Astrocyte (in vitro differentiated cells and primary cell): ENCODE results near the gene BRD7. TPM values are rescaled to one million over a fixed set of nuclear protein-coding genes. Genes with fewer than 3 reads are reported as not detected.

ENCODE experiments used
- DNase-seq: peaks from one replicate; pipeline ENCODE4 v3.0.0-alpha.2; 2010; ENCODE audit warnings: low read depth
- FAIRE-seq: peaks from 2 replicates; lab custom pipeline; 2011; peaks lifted over from hg19 to GRCh38; lab: Jason Lieb, UNC
- H2AFZ ChIP-seq: 2 replicates; pipeline ENCODE4 v1.6.0; 2012; ENCODE audit warnings: low read depth, low read length, inconsistent platforms
- H3K27ac ChIP-seq: 2 replicates; pipeline ENCODE4 v1.5.1; 2011; ENCODE audit warnings: low read depth, low read length, inconsistent platforms
- H3K27me3 ChIP-seq: 2 replicates; pipeline ENCODE4 v1.6.0; 2011; ENCODE audit warnings: low read length, inconsistent platforms; ENCODE audit not compliant: insufficient read depth
- H3K36me3 ChIP-seq: 2 replicates; pipeline ENCODE4 v1.5.1; 2011; ENCODE audit warnings: low read length, inconsistent platforms; ENCODE audit not compliant: insufficient read depth
- H3K4me1 ChIP-seq: 2 replicates; pipeline ENCODE4 v1.5.1; 2011; ENCODE audit warnings: low read length, inconsistent platforms; ENCODE audit not compliant: insufficient read depth
- H3K4me2 ChIP-seq: 2 replicates; pipeline ENCODE4 v1.6.0; 2012; ENCODE audit warnings: low read length, inconsistent platforms
- H3K4me3 ChIP-seq: 2 replicates; pipeline ENCODE4 v1.5.1; 2011; ENCODE audit warnings: low read depth, mild to moderate bottlenecking, low read length, inconsistent platforms; ENCODE audit not compliant: insufficient read depth
- H3K79me2 ChIP-seq: 2 replicates; pipeline ENCODE4 v1.6.0; 2012; ENCODE audit warnings: mild to moderate bottlenecking, low read length, inconsistent platforms; ENCODE audit not compliant: insufficient read depth
- H3K9ac ChIP-seq: 2 replicates; pipeline ENCODE4 v1.6.0; 2012; ENCODE audit warnings: mild to moderate bottlenecking, low read length, inconsistent platforms
- H3K9me3 ChIP-seq: 2 replicates; pipeline ENCODE4 v1.5.1; 2012; ENCODE audit warnings: low read depth, mild to moderate bottlenecking, low read length, inconsistent platforms; ENCODE audit not compliant: insufficient read depth
- H4K20me1 ChIP-seq: 2 replicates; pipeline ENCODE4 v1.6.0; 2012; ENCODE audit warnings: low read length, inconsistent platforms; ENCODE audit not compliant: insufficient read depth
- H3K27ac Mint-ChIP-seq: one replicate; pipeline ENCODE4 v1.8.0; 2021; ENCODE audit warnings: mild to moderate bottlenecking, mixed read lengths; ENCODE audit not compliant: unreplicated experiment
- H3K27me3 Mint-ChIP-seq: one replicate; pipeline ENCODE4 v1.8.0; 2021; ENCODE audit warnings: low read depth, mixed read lengths; ENCODE audit not compliant: unreplicated experiment
- H3K36me3 Mint-ChIP-seq: one replicate; pipeline ENCODE4 v1.8.0; 2021; ENCODE audit warnings: low read depth, mixed read lengths; ENCODE audit not compliant: unreplicated experiment
- H3K4me1 Mint-ChIP-seq: one replicate; pipeline ENCODE4 v1.8.0; 2021; ENCODE audit warnings: low read depth, mixed read lengths; ENCODE audit not compliant: unreplicated experiment
- H3K4me3 Mint-ChIP-seq: one replicate; pipeline ENCODE4 v1.8.0; 2021; ENCODE audit warnings: mild to moderate bottlenecking, moderate library complexity, mixed read lengths; ENCODE audit not compliant: unreplicated experiment
- H3K9me3 Mint-ChIP-seq: one replicate; pipeline ENCODE4 v1.8.0; 2021; ENCODE audit warnings: mild to moderate bottlenecking, mixed read lengths; ENCODE audit not compliant: unreplicated experiment
- EZH2 ChIP-seq: IDR thresholded peaks from 2 replicates; pipeline ENCODE4 v1.6.1; 2012; ENCODE audit warnings: mild to moderate bottlenecking, low read length, inconsistent platforms; ENCODE audit not compliant: insufficient read depth
- total RNA-seq: library from RNA; stranded (reverse); gene quantifications from 2 replicates; pipeline ENCODE4 v1.2.1, GENCODE V29; 2021
- TF ChIP-seq, protein P1 (sequence below): IDR thresholded peaks from 2 replicates; pipeline ENCODE4 v1.5.1; 2011; ENCODE audit warnings: low read depth, mild to moderate bottlenecking, inconsistent platforms, low read length, moderate library complexity; ENCODE audit not compliant: insufficient read depth

Gene BRD7
- total RNA-seq, 1 donor from 2014 or later, result 58.5 TPM

DNA sequence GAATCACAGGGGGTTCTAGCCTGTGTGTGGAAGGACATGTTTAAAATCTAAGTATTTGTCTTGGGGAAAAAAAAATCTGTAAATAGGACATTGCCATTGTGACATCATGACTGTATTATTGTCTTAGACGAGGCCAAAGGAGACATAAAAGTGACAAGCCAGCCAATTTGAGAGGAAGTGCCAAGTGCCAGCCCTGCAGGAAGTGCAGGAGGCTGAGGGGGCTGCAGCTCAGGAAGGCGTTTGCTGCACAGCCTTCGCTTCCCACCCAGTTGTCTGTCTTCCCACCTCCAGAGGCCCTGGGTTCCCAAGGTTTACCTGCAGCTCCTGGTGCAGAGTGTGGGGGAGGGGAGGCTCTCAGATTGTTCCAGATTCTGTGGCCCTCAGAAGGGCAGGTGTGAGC, 101.1 kb downstream of the BRD7 start:
- TF ChIP-seq, protein P1, sequence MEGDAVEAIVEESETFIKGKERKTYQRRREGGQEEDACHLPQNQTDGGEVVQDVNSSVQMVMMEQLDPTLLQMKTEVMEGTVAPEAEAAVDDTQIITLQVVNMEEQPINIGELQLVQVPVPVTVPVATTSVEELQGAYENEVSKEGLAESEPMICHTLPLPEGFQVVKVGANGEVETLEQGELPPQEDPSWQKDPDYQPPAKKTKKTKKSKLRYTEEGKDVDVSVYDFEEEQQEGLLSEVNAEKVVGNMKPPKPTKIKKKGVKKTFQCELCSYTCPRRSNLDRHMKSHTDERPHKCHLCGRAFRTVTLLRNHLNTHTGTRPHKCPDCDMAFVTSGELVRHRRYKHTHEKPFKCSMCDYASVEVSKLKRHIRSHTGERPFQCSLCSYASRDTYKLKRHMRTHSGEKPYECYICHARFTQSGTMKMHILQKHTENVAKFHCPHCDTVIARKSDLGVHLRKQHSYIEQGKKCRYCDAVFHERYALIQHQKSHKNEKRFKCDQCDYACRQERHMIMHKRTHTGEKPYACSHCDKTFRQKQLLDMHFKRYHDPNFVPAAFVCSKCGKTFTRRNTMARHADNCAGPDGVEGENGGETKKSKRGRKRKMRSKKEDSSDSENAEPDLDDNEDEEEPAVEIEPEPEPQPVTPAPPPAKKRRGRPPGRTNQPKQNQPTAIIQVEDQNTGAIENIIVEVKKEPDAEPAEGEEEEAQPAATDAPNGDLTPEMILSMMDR, result no peak
- TF ChIP-seq EZH2, result no peak
- Mint-ChIP-seq H3K27ac (no peak overlapping the region), H3K36me3 (peaks cover 6% of the 10 kb centered on the region), H3K4me3 (no peak overlapping the region), H3K9me3 (no peaks in the 10 kb centered on the region), H3K27me3 (no peaks in the 10 kb centered on the region), H3K4me1 (peaks cover 21% of the 10 kb centered on the region)
- DNase-seq, result no peak
- no peak overlapping the region for H2AFZ ChIP-seq
- FAIRE-seq, result no peak
- peaks cover 6% of the 10 kb centered on the region for H4K20me1 ChIP-seq
- peaks cover 21% of the 10 kb centered on the region for H3K4me1 ChIP-seq
- H3K9me3 ChIP-seq, result no peaks in the 10 kb centered on the region
- peaks cover 23% of the 10 kb centered on the region for H3K79me2 ChIP-seq
- peak overlapping the region; percentile 88 for H3K4me2 ChIP-seq
- H3K36me3 ChIP-seq, result no peaks in the 10 kb centered on the region
- no peak overlapping the region for H3K9ac ChIP-seq
- no peaks in the 10 kb centered on the region for H3K27me3 ChIP-seq
- no peak overlapping the region for H3K4me3 ChIP-seq
- no peak overlapping the region for H3K27ac ChIP-seq

DNA sequence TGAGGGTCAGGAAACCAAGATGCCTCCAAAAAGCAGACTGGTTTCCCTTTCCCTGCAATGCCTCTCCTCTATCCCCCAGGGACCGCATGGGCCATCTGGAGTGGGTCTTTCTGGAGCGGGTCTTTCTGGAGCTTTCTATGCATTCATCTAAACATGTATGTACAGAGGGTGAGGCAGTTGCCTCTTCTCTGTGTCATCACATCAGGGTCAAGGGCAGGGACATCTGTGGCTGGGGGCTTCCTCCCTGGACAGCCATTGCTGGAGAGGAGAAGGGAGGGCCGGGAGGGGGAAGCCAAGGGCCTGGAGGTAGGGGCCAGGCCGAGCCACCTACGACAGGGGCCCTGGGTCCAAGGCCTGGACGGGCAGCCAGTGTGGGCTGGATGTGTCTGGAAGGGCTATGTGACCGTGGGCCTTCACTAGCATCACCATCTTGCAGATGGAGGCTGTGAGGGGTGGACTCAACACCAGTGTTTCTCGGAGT, 101.6 kb downstream of the BRD7 start:
- TF ChIP-seq EZH2, result no peak
- TF ChIP-seq, protein P1, result no peak
- Histone ChIP-seq H3K4me1 (peaks cover 21% of the 10 kb centered on the region), H3K4me2 (peak overlapping the region; percentile 88), H3K9ac (peak overlapping the region; percentile 77), H4K20me1 (peaks cover 2% of the 10 kb centered on the region), H3K27me3 (no peaks in the 10 kb centered on the region), H3K4me3 (peak overlapping the region; percentile 53), H3K9me3 (no peaks in the 10 kb centered on the region), H3K36me3 (no peaks in the 10 kb centered on the region), H2AFZ (no peak overlapping the region), H3K27ac (peak overlapping the region; percentile 73), H3K79me2 (peaks cover 23% of the 10 kb centered on the region)
- Mint-ChIP-seq H3K4me1 (peaks cover 21% of the 10 kb centered on the region), H3K4me3 (peak overlapping the region; percentile 50), H3K9me3 (no peaks in the 10 kb centered on the region), H3K36me3 (peaks cover 6% of the 10 kb centered on the region), H3K27me3 (no peaks in the 10 kb centered on the region), H3K27ac (peak overlapping the region; percentile 84)
- DNase-seq, result no peak
- no peak for FAIRE-seq

DNA sequence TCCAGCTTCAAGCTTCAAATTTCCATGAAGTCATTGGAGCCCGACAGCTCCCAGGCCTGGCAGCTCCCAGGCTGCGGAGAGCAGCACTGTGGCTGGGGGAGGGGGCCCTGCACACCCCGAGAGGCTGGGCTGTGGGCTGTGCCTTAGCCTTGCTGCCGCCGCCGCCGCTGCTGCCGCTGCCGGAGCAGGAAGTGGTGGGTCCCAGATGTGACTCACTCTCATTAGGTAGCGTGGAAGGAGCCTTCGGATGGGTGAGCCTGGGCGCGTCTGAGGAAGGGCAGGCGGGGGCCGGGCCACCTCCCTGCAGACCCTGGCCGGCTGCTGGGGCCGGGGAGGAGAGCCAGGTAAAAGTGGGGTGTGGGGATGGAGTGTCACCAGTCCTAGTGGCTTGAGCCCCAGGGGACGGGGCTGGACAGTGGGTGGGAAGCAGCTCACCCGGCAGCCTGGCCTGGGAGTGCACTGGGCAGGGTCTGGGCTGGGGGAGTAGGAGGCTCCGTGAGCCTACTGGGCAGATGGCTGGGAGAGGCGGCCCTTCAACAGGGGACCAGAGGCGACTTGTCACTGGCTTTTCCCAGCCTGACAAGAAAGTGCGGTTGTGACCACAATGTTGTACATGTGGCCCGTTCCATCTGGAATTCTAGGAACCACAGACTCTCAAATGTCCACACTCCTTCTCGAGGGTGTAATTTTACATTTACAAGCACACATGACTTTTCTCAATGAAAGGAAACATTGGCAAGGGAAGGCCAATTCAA, 102.3 kb downstream of the BRD7 start, which contains the start of gene ADCY7:
Gene ADCY7, plus strand, starts transcription at position 215 of the 755 bp plus-strand sequence. CDS start 21,629 bp downstream, outside the sequence.
- H3K27ac ChIP-seq, result peak within 1 kb of the TSS; percentile 73
- TF ChIP-seq EZH2, result no peak
- TF ChIP-seq, protein P1, result no peak
- H3K9me3 ChIP-seq, result no peaks in the 10 kb centered on the region
- H3K27me3 Mint-ChIP-seq, result no peaks in the 10 kb centered on the region
- DNase-seq (peak; percentile 83), FAIRE-seq (no peak)
- peak within 1 kb of the TSS; percentile 53 for H3K4me3 ChIP-seq
- H3K9me3 Mint-ChIP-seq, result no peaks in the 10 kb centered on the region
- peak within 1 kb of the TSS; percentile 63 for H2AFZ ChIP-seq
- H3K4me1 Mint-ChIP-seq, result peaks cover 21% of the 10 kb centered on the region
- no peaks in the 10 kb centered on the region for H3K27me3 ChIP-seq
- peak within 1 kb of the TSS; percentile 75 for H3K4me3 Mint-ChIP-seq
- H4K20me1 ChIP-seq, result no peaks in the 10 kb centered on the region
- H3K36me3 ChIP-seq, result no peaks in the 10 kb centered on the region
- H3K27ac Mint-ChIP-seq, result peak within 1 kb of the TSS; percentile 84
- peak within 1 kb of the TSS; percentile 88 for H3K4me2 ChIP-seq
- peak within 1 kb of the TSS; percentile 77 for H3K9ac ChIP-seq
- peaks cover 23% of the 10 kb centered on the region for H3K79me2 ChIP-seq
- peaks cover 21% of the 10 kb centered on the region for H3K4me1 ChIP-seq
- H3K36me3 Mint-ChIP-seq, result peaks cover 6% of the 10 kb centered on the region
